SK-N-MC (cell line): ENCODE results near the gene NXN.
A peak's percentile ranks its signal among the peaks of the same experiment; 100 is the strongest.
"Not testable (repeated sequence)": the region's sequence is repeated elsewhere in the genome, so short reads cannot be mapped to it uniquely, and the experiment has no call there.

Experiments
- DNase-seq: peaks from one replicate; pipeline ENCODE4 v3.0.0-alpha.2; 2011; ENCODE audit warnings: low read depth, low spot score
- H3K27ac ChIP-seq: fragments of 200-600 bp; sonication (generic); 2 replicates; pipeline ENCODE4 v1.5.1; 2016; ENCODE audit warnings: mixed run types
- H3K36me3 ChIP-seq: fragments of 200-600 bp; sonication (generic); 2 replicates; pipeline ENCODE4 v1.6.1; 2017; ENCODE audit warnings: antibody characterized with exemption, low read length, mixed read lengths; ENCODE audit not compliant: insufficient read depth
- H3K4me3 ChIP-seq: fragments of 200-600 bp; sonication (generic); 2 replicates; pipeline ENCODE4 v1.5.1; 2016
- H3K9ac ChIP-seq: fragments of 200-600 bp; sonication (generic); 2 replicates; pipeline ENCODE4 v1.8.0; 2017; ENCODE audit warnings: mixed run types, mixed read lengths; ENCODE audit not compliant: insufficient read length
- H3K9me3 ChIP-seq: fragments of 200-600 bp; sonication (generic); 2 replicates; pipeline ENCODE4 v1.6.1; 2017; ENCODE audit warnings: low read depth, mild to moderate bottlenecking, antibody characterized with exemption, low read length, moderate library complexity, mixed read lengths
- EZH2 ChIP-seq: fragments of 200-600 bp; sonication (generic); IDR thresholded peaks from one replicate; pipeline ENCODE4 v1.6.1; 2017; ENCODE audit warnings: antibody characterized with exemption
- FOXP2 ChIP-seq: optimal IDR thresholded peaks from 2 replicates; pipeline ENCODE3; 2011; ENCODE audit warnings: mild to moderate bottlenecking, moderate library complexity; ENCODE audit not compliant: insufficient read depth; ENCODE audit errors: extremely low read length, control extremely low read depth
- POLR2AphosphoS5 ChIP-seq: IDR thresholded peaks from 2 replicates; pipeline ENCODE4 v1.6.1; 2012; ENCODE audit warnings: mild to moderate bottlenecking, low read depth, low read length, borderline replicate concordance

The NXN gene

DNA sequence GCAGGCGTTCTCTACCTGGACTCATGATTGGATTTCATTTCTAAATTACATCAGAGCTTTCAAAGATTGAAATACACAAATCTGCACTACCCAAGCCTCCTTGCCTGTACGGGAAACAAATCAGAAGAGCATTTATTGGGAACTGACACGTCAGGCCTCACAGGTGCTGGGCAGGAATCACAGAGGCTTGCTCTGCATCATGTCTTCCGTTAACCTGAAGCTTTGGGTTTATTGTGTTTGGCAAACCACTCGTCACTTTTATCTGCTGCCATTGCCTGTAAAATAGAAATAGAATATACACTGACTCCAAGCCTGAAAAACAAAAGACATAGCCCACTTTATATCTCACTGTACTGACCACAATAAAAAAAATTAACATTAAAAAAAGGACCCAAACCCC lies 219.6 kb downstream of the NXN start:
- no peak for DNase-seq
- Histone ChIP-seq H3K36me3 (peaks cover 52% of the 10 kb centered on the region), H3K4me3 (no peak overlapping the region), H3K9ac (no peak overlapping the region), H3K9me3 (no peaks in the 10 kb centered on the region), H3K27ac (no peak overlapping the region)
- TF ChIP-seq POLR2AphosphoS5 (no peak), FOXP2 (no peak), EZH2 (no peak)

DNA sequence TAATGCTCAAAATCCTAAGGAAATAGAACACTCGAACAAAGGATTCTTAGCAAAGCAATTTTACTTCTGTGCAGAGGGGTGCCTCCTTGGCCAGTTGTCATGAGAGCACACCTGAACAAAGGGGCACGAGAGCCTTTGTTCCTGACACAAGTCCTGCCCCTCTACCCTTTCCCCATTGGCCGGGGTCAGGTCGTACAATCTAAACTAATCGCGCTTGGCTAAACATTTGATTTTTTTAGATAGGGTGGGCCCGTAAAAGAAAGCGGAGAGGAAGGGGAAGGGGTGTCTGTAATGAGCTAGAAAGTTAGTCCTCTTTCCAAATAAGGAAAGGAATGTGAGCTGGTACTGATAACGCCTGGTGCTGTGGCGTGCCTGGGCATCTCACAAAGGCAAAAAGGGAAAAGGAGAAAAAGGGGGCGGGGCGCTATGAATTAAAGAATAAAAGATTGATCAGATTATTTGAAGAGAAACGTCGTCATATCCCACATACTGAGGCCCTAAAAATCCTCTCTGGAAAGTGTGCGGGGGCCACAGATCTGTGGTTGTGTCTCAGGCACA lies 223.5 kb downstream of the NXN start:
- Histone ChIP-seq H3K27ac (peak overlapping the region; percentile 36; the same call in 1 of the 2 replicates), H3K36me3 (peaks cover 29% of the 10 kb centered on the region; the same call in 1 of the 2 replicates)
- not testable (repeated sequence) for H3K4me3 ChIP-seq, H3K9me3 ChIP-seq, DNase-seq, H3K9ac ChIP-seq

DNA sequence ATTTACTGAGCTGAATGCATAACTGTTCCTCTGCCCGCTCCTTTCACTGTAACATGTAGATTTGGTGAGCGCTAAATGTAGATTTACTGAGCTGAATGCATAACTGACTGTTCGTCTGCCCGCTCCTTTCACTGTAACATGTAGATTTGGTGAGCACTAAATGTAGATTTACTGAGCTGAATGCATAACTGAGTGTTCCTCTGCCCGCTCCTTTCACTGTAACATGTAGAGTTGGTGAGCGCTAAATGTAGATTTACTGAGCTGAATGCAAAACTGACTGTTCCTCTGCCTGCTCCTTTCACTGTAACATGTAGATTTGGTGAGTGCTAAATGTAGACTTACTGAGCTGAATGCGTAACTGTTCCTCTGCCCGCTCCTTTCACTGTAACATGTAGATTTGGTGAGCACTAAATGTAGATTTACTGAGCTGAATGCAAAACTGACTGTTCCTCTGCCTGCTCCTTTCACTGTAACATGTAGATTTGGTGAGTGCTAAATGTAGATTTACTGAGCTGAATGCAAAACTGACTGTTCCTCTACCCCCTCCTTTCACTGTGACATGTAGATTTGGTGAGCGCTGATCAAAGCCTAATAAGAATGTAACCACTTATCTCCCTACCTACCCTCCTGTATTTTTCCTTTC lies 224.1 kb downstream of the NXN start:
- not testable (repeated sequence) for H3K9me3 ChIP-seq, H3K27ac ChIP-seq, DNase-seq, H3K4me3 ChIP-seq, H3K9ac ChIP-seq
- peaks cover 23% of the 10 kb centered on the region; the same call in 1 of the 2 replicates for H3K36me3 ChIP-seq

DNA sequence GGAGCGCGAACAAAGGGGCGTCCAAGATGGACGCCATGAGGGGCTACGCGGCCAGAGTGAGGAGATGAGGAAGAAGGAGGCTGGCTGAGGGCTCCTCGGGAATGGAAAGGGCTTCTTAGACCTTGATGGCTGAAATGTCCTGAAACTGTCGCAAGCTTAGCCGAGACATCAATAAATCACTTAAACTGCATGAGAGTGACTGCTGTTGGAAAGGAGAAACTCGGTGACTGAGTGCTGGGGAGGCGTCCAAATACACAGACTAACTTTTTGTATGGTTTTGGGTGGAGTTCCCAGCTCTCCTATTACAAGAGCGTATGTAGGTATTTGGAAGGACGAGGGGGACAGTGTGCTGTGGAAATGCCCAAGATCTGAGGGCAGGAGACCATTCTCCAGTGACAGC lies 226.2 kb downstream of the NXN start:
- H3K36me3 ChIP-seq, result peaks cover 16% of the 10 kb centered on the region; the same call in 1 of the 2 replicates

DNA sequence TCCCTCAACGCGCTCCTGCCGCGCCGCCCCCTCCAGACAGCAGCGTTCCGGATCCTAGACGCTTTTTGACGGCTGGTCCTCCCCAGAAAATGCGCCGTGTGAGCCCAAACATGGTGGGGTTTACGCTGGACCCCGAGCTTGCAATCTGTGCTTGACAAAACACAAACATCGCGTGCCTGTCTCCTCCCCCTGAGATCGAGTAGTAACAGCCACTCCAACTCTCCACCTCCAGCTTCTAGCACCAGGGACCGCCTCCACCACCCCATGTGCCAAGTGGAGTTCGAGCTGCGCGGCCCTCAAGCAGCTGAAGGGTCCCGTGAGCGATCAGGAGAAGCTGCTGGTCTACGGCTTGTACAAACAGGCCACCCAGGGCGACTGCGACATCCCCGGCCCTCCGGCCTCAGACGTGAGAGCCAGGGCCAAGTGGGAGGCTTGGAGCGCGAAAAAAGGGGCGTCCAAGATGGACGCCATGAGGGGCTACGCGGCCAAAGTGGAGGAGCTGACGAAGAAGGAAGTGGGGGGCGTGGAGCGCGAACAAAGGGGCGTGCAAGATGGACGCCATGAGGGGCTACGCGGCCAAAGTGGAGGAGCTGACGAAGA lies 226.9 kb downstream of the NXN start:
- TF ChIP-seq POLR2AphosphoS5 (no peak), FOXP2 (no peak), EZH2 (no peak)
- no peaks in the 10 kb centered on the region for H3K9me3 ChIP-seq
- no peak for DNase-seq
- peak overlapping the region; percentile 86 for H3K4me3 ChIP-seq
- peak overlapping the region; percentile 97 for H3K9ac ChIP-seq
- peaks cover 18% of the 10 kb centered on the region; the same call in 1 of the 2 replicates for H3K36me3 ChIP-seq
- peak overlapping the region; percentile 82 for H3K27ac ChIP-seq

More for the DNA sequence above, 226.2 kb downstream of the NXN start:
- Histone ChIP-seq H3K27ac (no peak overlapping the region), H3K4me3 (no peak overlapping the region), H3K9ac (no peak overlapping the region), H3K9me3 (no peaks in the 10 kb centered on the region)
- DNase-seq, result no peak
- TF ChIP-seq POLR2AphosphoS5, result no peak
- no peak for TF ChIP-seq FOXP2
- TF ChIP-seq EZH2, result no peak

DNA sequence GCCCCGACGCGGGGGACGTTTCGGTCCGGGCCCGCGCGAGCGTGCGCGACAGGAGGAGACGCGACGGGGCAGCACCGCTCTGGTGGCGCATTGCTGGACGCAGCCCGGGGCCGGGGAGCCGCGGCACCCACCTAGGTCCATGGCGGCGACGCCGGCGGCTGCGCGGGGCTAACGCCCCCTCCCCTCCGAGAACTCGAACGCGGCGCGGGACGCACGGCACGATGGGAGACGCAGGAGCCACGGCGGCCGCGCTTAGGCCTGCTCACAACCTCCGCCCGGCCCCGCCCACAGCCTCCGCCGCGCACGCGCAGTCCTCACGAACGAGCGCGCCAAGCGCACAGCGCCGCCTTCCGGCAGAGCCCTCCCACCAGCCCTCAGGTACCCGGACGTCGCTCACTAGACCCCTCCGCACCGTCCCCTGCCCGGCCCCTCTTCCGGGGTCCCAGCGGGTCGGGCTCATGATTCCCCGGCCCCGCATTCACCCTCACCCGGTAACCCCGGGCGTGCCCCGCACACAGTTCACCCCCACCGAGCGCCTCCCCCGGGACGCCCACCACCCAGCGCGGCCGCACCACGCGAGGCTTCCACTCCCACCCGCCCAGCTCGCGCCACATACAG lies 227.5 kb downstream of the NXN start, which contains the start of gene GEMIN4:
GEMIN4 (minus strand) TSS at position 263 of the 618 bp plus-strand sequence; CDS start at position 141, 122 bp downstream.
- peaks cover 21% of the 10 kb centered on the region; the same call in 1 of the 2 replicates for H3K36me3 ChIP-seq
- peak within 1 kb of the TSS; percentile 97 for H3K9ac ChIP-seq
- H3K4me3 ChIP-seq, result peak within 1 kb of the TSS; percentile 86
- DNase-seq, result peak; percentile 50
- peak within 1 kb of the TSS; percentile 82 for H3K27ac ChIP-seq
- H3K9me3 ChIP-seq, result no peaks in the 10 kb centered on the region
- TF ChIP-seq POLR2AphosphoS5, result peak; percentile 61; the same call in 1 of the 2 replicates
- no peak for TF ChIP-seq EZH2

DNA sequence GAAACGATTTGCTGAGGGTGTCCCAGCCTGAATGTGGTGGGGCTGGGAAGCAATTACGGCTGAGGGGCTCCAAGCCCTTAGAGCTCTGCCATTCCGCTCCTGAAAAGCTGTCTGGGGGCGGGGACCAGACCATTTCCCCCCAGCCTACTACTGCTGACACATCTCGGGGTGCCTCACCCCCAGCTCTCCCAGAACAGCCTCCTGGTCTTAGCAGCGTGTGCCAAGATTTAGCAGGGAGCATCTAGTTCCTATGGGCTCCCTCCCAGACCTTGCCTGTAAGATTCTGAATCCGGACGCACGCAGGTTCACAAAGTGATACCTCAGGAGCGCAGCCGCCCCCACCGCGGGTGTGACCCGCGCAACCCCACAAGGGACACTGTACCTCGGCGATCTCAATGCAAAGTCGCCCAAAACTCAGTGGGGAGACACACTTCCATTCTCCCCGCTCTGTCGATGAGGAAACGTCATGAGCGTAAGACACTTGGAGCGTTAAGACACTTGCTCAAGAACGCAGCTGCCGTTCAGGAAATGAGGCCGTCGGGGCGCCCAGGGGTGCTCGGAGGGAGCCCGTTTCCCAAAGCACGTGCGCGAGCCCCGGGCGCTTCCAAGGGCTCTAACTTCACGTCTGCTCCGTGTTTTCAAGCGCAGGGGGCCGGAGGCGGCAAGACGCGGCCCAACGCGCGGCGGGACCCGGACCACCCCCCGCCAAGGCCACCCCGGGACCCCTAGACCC lies 228.1 kb downstream of the NXN start:
- TF ChIP-seq FOXP2 (no peak), EZH2 (no peak), POLR2AphosphoS5 (no peak)
- H3K27ac ChIP-seq, result peak overlapping the region; percentile 77
- no peak for DNase-seq
- H3K9ac ChIP-seq, result peak overlapping the region; percentile 97
- no peaks in the 10 kb centered on the region for H3K9me3 ChIP-seq
- H3K4me3 ChIP-seq, result peak overlapping the region; percentile 86
- H3K36me3 ChIP-seq, result peaks cover 21% of the 10 kb centered on the region; the same call in 1 of the 2 replicates

DNA sequence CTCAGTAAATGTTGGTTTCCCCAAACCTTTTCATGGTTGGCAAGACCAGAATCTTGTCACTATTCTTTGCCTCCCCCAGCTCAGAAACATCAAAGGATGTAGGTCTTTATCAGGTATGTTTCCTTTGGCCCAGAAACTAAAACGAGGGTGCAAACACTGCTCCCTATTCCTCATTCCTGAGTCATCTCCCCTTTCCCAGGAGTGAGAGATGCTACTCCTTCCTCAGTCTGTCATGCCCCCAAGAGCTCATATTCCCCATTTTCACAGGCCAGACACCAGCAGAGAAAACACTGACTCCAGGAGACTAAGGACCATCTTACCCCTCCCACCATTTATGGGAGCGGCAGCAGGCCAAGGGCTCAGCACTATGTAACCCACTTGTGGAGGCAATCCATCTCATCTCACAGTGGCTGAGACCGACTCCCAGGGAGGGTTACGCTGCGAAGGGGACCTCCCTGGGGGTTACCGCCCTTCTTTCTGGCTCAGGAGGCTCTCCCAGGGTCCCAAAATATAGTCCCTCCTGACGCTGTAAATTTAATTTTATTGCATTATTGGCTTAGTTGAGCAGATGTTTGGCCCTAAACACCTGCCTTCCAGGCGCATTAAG lies 229.0 kb downstream of the NXN start:
- H3K36me3 ChIP-seq, result peaks cover 29% of the 10 kb centered on the region
- no peaks in the 10 kb centered on the region for H3K9me3 ChIP-seq
- H3K27ac ChIP-seq, result no peak overlapping the region
- no peak for TF ChIP-seq EZH2
- TF ChIP-seq POLR2AphosphoS5, result no peak
- no peak for TF ChIP-seq FOXP2
- DNase-seq, result no peak
- H3K4me3 ChIP-seq, result peak overlapping the region; percentile 86
- H3K9ac ChIP-seq, result peak overlapping the region; percentile 97

DNA sequence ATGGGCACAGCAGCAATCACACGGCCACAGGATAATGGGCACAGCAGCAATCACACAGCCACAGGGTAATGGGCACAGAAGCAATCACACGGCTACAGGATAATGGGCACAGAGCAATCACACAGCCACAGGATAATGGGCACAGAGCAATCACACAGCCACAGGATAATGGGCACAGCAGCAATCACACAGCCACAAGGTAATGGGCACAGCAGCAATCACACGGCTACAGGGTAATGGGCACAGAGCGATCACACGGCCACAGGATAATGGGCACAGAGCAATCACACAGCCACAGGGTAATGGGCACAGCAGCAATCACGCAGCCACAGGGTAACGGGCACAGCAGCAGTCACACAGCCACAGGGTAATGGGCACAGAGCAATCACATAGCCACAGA lies 230.2 kb downstream of the NXN start:
- not testable (repeated sequence) for H3K27ac ChIP-seq, H3K9me3 ChIP-seq, DNase-seq
- peaks cover 41% of the 10 kb centered on the region for H3K36me3 ChIP-seq
- peak overlapping the region; percentile 86 for H3K4me3 ChIP-seq
- peak overlapping the region; percentile 97 for H3K9ac ChIP-seq
